SK-N-MC (cell line): ENCODE measurements around the gene PDIK1L.

Source experiments
- EZH2 ChIP-seq: fragments of 200-600 bp; sonication (generic); IDR thresholded peaks from one replicate; pipeline ENCODE4 v1.6.1; 2017; ENCODE audit warnings: antibody characterized with exemption
- FOXP2 ChIP-seq: optimal IDR thresholded peaks from 2 replicates; pipeline ENCODE3; 2011; ENCODE audit warnings: mild to moderate bottlenecking, moderate library complexity; ENCODE audit not compliant: insufficient read depth; ENCODE audit errors: extremely low read length, control extremely low read depth
- POLR2AphosphoS5 ChIP-seq: IDR thresholded peaks from 2 replicates; pipeline ENCODE4 v1.6.1; 2012; ENCODE audit warnings: mild to moderate bottlenecking, low read depth, low read length, borderline replicate concordance

DNA sequence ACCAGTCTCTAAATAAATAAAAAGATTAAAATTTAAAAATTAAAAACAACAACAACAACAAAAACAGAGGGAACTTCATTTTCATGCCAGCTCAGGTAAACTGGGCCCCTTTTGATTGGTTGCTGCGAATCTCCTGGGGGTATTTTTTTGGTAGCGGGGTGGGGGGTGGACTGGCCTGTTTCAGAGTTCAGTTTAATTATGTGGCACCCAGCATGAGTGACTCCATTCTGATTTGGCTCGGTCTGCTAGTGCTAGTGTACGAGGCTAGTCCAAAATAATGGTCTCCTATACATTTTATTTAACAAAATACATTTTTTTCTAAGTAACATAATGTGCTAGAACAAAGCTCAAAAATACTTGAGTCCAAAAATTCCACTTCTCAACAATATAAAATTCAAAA is 18.2 kb downstream of the PDIK1L start:
- TF ChIP-seq POLR2AphosphoS5 (no peak), EZH2 (no peak), FOXP2 (no peak)
